ENCODE measurements around the gene HMCN2.

The HMCN2 gene

GRCh38 chr9:130347931-130348330, 82.4 kb downstream of the HMCN2 start:
- no peak for DNase-seq

- DNase-seq, result no peak
Measured at GRCh38 chr9:130348341-130348740, 82.8 kb downstream of the HMCN2 start.

GRCh38 chr9:130348881-130349280, 83.3 kb downstream of the HMCN2 start:
- DNase-seq, result no peak

- DNase-seq, result no peak
Measured at GRCh38 chr9:130349398-130349797, 83.8 kb downstream of the HMCN2 start.

GRCh38 chr9:130351343-130351742, 85.8 kb downstream of the HMCN2 start:
- DNase-seq, result no peak

- no peak for DNase-seq
Measured at GRCh38 chr9:130352081-130352480, 86.5 kb downstream of the HMCN2 start.

GRCh38 chr9:130352586-130353285, 87.2 kb downstream of the HMCN2 start:
- DNase-seq, result no peak

- DNase-seq, result no peak
Measured at GRCh38 chr9:130354378-130354777, 88.8 kb downstream of the HMCN2 start.

- DNase-seq, result no peak
Measured at GRCh38 chr9:130354806-130355205, 89.2 kb downstream of the HMCN2 start.

GRCh38 chr9:130356033-130356432, 90.5 kb downstream of the HMCN2 start:
- no peak for DNase-seq

- DNase-seq, result no peak
Measured at GRCh38 chr9:130356877-130357584, 91.5 kb downstream of the HMCN2 start.

- no peak for DNase-seq
Measured at GRCh38 chr9:130358928-130359327, 93.4 kb downstream of the HMCN2 start.

- no peak for DNase-seq
Measured at GRCh38 chr9:130359819-130360218, 94.3 kb downstream of the HMCN2 start.

- no peak for DNase-seq
Measured at GRCh38 chr9:130360672-130361071, 95.1 kb downstream of the HMCN2 start.

- no peak for DNase-seq
Measured at GRCh38 chr9:130361873-130362362, 96.4 kb downstream of the HMCN2 start.

GRCh38 chr9:130362691-130363090, 97.1 kb downstream of the HMCN2 start:
- DNase-seq, result no peak

GRCh38 chr9:130363755-130364404, 98.3 kb downstream of the HMCN2 start:
- DNase-seq, result no peak

GRCh38 chr9:130364619-130365322, 99.2 kb downstream of the HMCN2 start:
- no peak for DNase-seq

GRCh38 chr9:130365323-130365721, 99.8 kb downstream of the HMCN2 start:
- DNase-seq, result no peak

- no peak for DNase-seq
Measured at GRCh38 chr9:130366072-130366471, 100.5 kb downstream of the HMCN2 start.

GRCh38 chr9:130366888-130367550, 101.5 kb downstream of the HMCN2 start:
- DNase-seq, result no peak

- no peak for DNase-seq
Measured at GRCh38 chr9:130368631-130369103, 103.1 kb downstream of the HMCN2 start.

- DNase-seq, result no peak
Measured at GRCh38 chr9:130370226-130370625, 104.7 kb downstream of the HMCN2 start.

All from NCI-H226 (cell line).